ENCODE measurements around the gene TAC4. TPM values are rescaled to one million over a fixed set of nuclear protein-coding genes. Genes with fewer than 3 reads are reported as not detected.

Gene TAC4
- total and polyA plus RNA-seq, 2 experiments from 2014 or later = 0.78 TPM; not detected in 1

DNA sequence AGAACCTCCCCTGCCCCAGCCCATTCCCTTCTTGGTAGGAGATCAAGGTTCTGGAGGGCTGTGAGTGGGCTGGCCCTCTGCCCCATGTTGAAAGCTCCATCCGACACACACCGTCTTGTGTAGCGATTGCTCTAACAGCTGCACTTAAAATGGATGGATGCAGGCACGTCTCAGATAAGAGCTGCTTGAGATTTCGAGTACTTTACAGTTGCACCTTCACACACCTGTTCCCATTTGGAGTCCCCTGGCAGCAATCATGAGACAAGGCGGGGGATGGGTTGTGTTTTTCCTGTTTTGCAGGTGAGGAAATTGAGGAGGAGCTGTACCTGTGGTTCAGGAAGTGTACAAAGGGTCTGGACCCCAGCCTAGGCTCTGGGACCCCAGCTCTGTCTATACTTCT is 25.6 kb upstream of the TAC4 start:
- H3K36me3 ChIP-seq = no peaks in the 10 kb centered on the region
- H3K4me1 ChIP-seq (ENCODE audit: low read depth) = peaks cover 17% of the 10 kb centered on the region
- no peak for DNase-seq (ENCODE audit: low read depth in 1 of 2, low spot score in 1 of 2)

DNA sequence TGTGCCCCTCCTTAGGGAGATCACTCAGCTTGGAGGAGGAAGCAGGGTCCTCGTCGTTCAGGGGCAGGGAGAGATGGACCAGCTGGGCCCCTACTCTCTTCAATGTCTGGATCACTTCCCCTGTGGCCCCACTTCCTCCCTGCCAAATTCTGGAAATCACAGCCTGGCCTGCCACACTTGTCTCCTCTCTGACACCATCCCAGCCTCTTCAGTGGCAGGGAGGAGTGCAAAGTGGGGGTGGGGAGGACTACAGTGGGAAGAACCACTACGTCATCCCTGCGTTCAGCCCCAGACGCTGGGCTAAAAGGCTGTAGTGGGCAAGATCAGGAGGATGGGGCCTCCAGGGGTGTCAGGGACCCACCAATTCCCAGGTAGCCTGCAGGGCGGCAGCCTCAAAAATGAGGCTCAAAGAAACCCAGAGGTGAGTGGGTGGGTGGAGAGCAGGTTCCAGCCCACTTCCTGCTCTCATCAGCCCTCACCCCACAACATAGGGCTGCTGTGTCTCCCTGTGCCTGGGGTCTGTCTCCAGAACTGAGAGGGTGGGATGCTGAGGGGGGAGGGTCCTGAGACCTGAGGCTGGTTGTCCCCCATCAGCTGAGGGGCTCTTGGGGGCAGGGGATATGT is 25.0 kb upstream of the TAC4 start:
- DNase-seq (ENCODE audit: low read depth in 1 of 2, low spot score in 1 of 2) = no peak
- no peak overlapping the region for H3K4me3 ChIP-seq
- peaks cover 17% of the 10 kb centered on the region for H3K4me1 ChIP-seq (ENCODE audit: low read depth)
- no peaks in the 10 kb centered on the region for H3K27me3 ChIP-seq
- H3K9me3 ChIP-seq (ENCODE audit: low read depth) = no peaks in the 10 kb centered on the region
- TF ChIP-seq, protein P1, sequence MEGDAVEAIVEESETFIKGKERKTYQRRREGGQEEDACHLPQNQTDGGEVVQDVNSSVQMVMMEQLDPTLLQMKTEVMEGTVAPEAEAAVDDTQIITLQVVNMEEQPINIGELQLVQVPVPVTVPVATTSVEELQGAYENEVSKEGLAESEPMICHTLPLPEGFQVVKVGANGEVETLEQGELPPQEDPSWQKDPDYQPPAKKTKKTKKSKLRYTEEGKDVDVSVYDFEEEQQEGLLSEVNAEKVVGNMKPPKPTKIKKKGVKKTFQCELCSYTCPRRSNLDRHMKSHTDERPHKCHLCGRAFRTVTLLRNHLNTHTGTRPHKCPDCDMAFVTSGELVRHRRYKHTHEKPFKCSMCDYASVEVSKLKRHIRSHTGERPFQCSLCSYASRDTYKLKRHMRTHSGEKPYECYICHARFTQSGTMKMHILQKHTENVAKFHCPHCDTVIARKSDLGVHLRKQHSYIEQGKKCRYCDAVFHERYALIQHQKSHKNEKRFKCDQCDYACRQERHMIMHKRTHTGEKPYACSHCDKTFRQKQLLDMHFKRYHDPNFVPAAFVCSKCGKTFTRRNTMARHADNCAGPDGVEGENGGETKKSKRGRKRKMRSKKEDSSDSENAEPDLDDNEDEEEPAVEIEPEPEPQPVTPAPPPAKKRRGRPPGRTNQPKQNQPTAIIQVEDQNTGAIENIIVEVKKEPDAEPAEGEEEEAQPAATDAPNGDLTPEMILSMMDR (IDR thresholded peaks at IDR 0.05; ENCODE audit: low read depth, low read length) = no peak
- H3K36me3 ChIP-seq = no peaks in the 10 kb centered on the region
- H3K27ac ChIP-seq = no peak overlapping the region

More for the DNA sequence above, 25.6 kb upstream of the TAC4 start:
- Histone ChIP-seq H3K4me3 (no peak overlapping the region), H3K27me3 (no peaks in the 10 kb centered on the region), H3K9me3 (ENCODE audit: low read depth) (no peaks in the 10 kb centered on the region), H3K27ac (no peak overlapping the region)
- TF ChIP-seq, protein P1 (IDR thresholded peaks at IDR 0.05; ENCODE audit: low read depth, low read length) = no peak

DNA sequence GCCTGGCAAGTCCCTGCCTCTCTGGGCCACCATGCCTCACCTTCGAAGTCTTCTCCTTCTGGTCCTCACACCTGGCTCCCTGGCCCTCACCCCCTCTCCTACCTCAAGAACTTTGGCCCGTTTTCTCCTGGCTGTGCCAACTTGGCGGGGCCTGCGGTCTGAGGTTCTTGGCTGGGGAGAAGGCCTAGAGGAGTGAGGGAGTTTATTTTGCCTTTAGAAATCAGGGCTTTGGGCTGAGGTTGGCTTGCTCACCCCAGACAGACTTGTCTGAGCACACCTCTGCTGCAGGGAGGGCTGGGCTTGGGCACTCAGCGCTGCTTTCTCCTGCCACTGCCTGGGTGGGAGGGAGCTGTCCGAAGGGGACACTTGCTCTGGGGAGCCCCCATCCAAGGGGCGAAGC is 23.3 kb upstream of the TAC4 start:
- H3K27ac ChIP-seq = no peak overlapping the region
- H3K27me3 ChIP-seq = no peaks in the 10 kb centered on the region
- TF ChIP-seq, protein P1 (IDR thresholded peaks at IDR 0.05; ENCODE audit: low read depth, low read length) = no peak
- H3K36me3 ChIP-seq = no peaks in the 10 kb centered on the region
- H3K4me3 ChIP-seq = no peak overlapping the region
- H3K9me3 ChIP-seq (ENCODE audit: low read depth) = no peaks in the 10 kb centered on the region
- peaks cover 23% of the 10 kb centered on the region for H3K4me1 ChIP-seq (ENCODE audit: low read depth)
- no peak for DNase-seq (ENCODE audit: low read depth in 1 of 2, low spot score in 1 of 2)

DNA sequence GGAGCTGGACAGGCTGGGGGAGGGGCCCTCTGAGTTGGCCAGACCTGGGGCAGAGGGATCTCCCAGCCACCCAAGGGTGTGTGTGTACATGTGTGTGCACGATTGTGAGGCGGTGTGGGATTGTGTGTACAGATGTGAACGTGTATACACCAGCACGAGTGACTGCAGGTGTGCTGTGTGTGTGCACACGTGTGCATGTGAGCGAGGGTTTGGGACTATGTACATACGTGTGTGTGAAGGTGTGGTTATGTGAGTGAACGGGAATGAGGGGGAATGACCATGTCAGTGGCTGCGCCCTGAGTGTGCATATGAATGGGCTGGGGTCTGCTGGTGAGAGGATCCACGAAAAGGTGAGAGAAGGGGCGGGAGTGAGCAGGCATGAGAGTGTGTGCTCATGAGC is 22.4 kb upstream of the TAC4 start:
- DNase-seq (ENCODE audit: low read depth in 1 of 2, low spot score in 1 of 2) = no peak
- Histone ChIP-seq H3K27me3 (no peaks in the 10 kb centered on the region), H3K27ac (no peak overlapping the region), H3K36me3 (no peaks in the 10 kb centered on the region), H3K4me1 (ENCODE audit: low read depth) (peaks cover 32% of the 10 kb centered on the region), H3K4me3 (no peak overlapping the region), H3K9me3 (ENCODE audit: low read depth) (no peaks in the 10 kb centered on the region)
- TF ChIP-seq, protein P1 (IDR thresholded peaks at IDR 0.05; ENCODE audit: low read depth, low read length) = no peak

DNA sequence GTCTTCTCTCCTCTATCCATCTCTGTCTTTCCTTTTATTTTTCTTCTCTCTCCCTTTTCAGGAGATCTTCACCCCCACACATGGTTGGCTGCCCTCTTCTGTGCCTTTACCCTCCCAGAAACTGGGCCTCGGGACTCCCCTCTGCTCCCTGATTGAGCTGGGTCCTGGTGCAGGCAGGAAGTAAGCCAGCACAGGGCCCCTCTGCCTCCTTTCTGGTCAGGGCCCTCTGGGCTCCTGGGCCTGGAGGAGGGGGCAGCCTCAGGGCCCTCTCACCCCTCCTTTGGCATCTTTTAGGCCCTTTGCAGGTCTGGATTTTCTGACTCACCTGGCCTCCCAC is 21.1 kb upstream of the TAC4 start:
- H3K4me1 ChIP-seq (ENCODE audit: low read depth) = peaks cover 38% of the 10 kb centered on the region
- TF ChIP-seq, protein P1 (IDR thresholded peaks at IDR 0.05; ENCODE audit: low read depth, low read length) = no peak
- no peaks in the 10 kb centered on the region for H3K27me3 ChIP-seq
- H3K4me3 ChIP-seq = no peak overlapping the region
- H3K27ac ChIP-seq = no peak overlapping the region
- DNase-seq (ENCODE audit: low read depth in 1 of 2, low spot score in 1 of 2) = no peak
- H3K9me3 ChIP-seq (ENCODE audit: low read depth) = no peaks in the 10 kb centered on the region
- H3K36me3 ChIP-seq = no peaks in the 10 kb centered on the region

All from cardiac muscle cell (in vitro differentiated cells and primary cell).